GM20431 (cell line): Measurements from ENCODE around the gene SRRM4.
"Not testable (repeated sequence)": the region's sequence is repeated elsewhere in the genome, so short reads cannot be mapped to it uniquely, and the experiment has no call there.

Experiments
- in situ Hi-C: fragments of 300-500 bp; cut with MseI, MboI; formaldehyde crosslinking; loops from one replicate; pipeline ENCODE4 v1.15.0; 2020; ENCODE audit warnings: low sequenced_read_pairs; ENCODE audit not compliant: unreplicated experiment

SRRM4 gene

GRCh38 chr12:119006746-119007145 is 25.4 kb downstream of the SRRM4 start:
- in situ Hi-C loops = no loop called here

GRCh38 chr12:119008273-119008672 is 26.9 kb downstream of the SRRM4 start:
- in situ Hi-C loops = not testable (repeated sequence)

- in situ Hi-C loops = no loop called here
Observed at GRCh38 chr12:119008691-119009221, 27.4 kb downstream of the SRRM4 start.

- in situ Hi-C loops = no loop called here
Observed at GRCh38 chr12:119011231-119011630, 29.9 kb downstream of the SRRM4 start.

GRCh38 chr12:119012179-119012578 is 30.8 kb downstream of the SRRM4 start:
- in situ Hi-C loops = no loop called here

DNA sequence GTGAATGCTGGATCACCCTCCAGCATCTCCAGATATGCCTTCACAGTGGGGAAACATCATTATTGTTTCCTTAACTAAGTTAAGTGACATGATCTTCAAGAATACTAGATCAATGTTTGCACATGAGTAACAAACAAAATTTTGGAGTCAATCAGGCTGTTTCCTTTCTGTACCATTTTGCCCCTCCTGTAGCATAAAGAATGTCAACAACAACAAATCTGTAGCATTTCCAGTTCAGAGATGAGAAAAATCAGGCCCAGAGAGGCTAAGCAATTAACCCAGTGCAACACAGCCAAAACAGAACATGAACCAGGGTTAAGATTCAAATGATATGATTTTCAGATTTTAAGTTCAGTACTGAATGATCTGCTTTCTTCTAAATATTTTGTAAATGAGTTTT is 31.7 kb downstream of the SRRM4 start:
- in situ Hi-C loops = no loop called here

GRCh38 chr12:119014368-119014767 is 33.0 kb downstream of the SRRM4 start:
- in situ Hi-C loops = no loop called here

DNA sequence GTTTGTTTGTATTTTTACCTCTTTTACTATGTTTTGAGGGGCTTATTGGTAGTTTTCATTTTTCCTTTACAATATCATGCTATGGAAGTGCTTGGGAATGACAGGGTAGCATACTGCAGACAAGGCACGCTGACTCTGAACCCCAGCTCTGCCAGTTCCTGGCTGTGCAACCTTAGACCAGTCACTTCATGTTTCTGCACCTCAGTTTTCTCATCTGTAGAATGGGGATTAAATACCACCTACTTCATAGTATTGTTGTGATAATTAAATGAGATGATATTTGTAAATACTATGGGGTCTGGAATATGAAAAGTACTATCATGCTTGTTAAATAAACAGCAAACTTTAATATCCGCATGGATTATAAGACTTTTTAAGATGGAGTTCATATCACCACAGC is 35.4 kb downstream of the SRRM4 start:
- in situ Hi-C loops = no loop called here

DNA sequence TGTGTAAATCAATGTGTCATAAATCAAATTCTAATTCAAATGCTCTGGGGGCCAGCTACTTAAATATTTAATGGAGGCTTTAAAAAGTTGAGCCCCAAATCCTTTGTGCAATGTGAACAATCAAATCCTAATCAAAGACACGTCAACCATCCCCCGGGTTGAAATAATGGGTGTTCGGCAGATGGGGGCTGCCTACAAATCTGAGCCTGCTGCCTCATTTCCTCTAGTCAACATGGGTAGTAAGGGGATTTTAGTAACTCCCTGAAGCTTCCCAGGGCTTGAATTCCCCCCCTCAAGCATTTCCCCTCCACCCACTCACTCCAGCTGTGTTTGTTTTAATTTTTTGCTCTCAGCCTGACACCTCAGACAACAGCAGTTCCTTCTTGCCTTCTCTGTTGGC is 37.8 kb downstream of the SRRM4 start:
- in situ Hi-C loops = no loop called here

DNA sequence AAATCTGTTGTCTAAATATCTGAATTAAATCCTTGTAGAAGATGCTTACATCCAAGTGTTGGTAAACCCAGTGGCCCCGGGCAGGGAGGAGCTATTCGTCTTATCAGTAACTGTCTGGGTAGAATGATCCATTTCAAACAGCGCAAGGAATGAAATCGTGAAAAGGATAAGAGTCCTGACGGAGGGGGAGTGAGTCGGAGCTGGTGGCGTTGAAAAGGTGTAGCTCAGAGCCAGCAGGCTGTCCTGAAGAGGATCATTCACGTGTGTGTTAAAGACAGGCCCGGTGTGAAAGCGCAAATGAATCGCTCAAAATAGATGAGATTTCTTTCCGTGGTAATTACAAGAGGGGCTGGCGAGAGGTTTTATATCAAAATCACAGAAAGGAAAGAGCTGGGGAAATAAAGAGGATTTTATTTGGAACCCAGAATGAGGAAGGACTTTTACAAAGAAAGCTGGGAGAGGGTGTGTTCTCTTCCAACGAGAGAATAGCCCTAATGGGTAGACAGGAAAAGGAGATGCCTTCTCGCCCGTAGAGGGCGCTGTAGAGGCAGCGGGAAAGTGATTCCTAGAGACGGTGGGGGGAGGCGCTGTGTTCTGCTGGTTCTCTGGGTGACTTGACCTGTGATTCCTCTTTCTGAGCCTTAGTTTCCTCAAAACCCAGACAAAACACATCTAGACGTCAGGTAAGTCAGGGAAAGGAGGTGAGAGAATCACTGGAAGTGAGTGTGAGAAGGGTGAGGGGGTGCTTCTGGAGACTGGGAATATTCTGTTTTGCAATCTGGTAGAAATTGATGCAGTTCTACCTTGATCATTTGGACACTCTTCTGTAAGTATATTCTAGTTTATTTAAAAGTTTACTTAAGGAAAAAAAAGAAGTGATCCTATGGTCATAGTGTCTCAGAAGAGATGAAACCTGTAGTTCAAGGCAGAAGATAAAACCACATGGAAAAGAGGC is 39.3 kb downstream of the SRRM4 start:
- in situ Hi-C loops = no loop called here

- in situ Hi-C loops = no loop called here
Observed at GRCh38 chr12:119024356-119024755, 43.0 kb downstream of the SRRM4 start.

DNA sequence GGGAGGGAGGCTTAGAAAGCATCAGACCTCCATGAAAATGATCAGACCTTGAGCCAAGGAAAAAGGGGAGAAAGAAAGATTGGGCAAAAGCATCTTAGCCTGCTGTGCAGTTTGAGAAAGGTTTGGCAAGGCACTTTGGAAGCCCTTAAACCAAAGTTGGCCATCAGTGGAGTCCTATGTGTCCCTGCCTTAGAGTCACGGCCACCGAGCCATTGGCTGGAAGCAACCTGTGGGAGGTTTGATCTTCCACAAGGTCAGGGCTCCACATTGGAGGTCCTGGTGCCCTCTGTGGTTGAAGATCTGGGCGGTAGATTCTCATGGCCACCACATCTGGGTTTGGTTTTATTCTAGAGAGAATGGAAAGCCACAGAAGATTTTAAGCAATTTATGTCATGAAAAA is 44.4 kb downstream of the SRRM4 start:
- in situ Hi-C loops = no loop called here

- in situ Hi-C loops = not testable (repeated sequence)
Observed at GRCh38 chr12:119033332-119033731, 52.0 kb downstream of the SRRM4 start.

DNA sequence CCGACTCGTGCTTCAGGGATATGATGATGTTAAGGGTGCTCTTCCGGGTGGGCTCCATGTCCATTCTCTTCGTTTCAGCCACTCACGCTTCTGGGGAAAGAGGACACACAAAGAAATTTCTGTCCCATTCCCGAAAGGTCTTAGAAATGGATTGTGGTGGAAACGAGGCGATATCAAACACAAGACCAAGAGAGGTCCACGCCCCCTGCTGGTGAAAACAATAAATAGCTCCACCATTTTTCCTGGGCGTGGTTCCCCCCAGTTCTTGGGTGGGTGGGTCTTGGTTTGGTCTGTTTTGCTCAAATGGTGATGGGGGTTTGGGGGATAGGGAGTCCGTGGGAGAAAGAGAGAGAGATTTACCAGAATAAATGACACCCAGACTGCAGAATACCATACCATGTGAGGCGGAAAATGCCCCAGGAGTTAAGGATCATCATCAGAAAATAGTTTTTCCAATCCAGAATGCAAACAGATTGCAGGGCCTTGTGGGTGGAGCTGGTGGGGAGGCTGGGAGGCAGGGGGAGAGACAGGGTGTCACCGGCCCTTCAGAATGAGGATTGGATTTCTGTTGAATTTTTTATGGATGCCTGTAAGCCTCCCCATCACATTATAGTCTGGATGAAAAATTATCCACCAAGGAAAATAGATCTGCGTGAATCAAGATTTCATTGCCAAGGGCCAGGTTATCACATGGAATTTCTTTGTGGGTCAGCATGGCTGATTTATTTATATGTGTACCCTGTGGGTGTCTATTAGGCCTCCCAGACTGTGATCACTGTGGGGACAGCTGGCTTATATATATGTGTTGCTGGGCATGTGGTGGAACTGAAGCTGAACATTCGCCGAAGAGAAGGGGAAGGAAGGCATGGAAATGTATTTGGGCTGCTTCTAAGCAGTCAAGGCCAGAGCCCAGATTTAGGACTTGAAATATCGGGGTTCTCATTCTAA is 55.8 kb downstream of the SRRM4 start:
- in situ Hi-C loops = no loop called here

GRCh38 chr12:119044094-119044493 is 62.8 kb downstream of the SRRM4 start:
- in situ Hi-C loops = no loop called here

DNA sequence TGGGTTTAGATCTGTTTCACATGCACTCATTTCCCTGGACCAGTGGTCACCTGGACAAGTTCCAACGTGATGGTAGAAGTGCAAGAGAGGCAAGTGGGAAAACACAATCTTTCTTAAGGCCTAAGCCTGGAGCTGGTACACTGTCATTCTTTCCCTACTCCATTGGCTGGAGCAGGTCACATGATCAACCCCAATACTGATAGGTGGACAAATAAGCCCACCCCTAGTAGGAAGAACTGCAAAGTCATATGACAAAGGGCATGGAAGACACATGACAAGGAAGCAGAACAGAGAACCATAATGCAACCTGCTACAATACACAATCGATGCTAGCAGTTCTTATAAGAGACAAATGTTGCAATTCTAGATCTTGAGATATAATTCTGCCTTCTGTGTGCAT is 66.3 kb downstream of the SRRM4 start:
- in situ Hi-C loops = no loop called here

DNA sequence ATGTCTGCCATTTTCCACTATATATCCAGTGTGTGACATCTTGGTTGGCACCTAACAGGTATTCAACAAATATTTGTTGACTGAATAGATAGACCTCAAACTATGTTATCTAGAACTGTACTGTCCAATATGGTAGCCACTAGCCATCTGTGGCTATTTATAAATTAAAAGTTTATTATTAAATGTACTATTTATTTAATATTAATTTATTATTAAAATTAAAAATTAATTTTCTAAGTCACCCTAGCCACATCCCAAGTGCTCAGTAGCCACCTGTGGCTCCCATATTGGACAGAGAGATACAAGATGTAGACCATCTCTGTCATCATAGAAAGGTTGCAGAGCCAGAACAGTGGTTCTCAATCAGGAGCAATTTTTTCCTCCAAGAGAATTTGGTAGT is 69.3 kb downstream of the SRRM4 start:
- in situ Hi-C loops = no loop called here

DNA sequence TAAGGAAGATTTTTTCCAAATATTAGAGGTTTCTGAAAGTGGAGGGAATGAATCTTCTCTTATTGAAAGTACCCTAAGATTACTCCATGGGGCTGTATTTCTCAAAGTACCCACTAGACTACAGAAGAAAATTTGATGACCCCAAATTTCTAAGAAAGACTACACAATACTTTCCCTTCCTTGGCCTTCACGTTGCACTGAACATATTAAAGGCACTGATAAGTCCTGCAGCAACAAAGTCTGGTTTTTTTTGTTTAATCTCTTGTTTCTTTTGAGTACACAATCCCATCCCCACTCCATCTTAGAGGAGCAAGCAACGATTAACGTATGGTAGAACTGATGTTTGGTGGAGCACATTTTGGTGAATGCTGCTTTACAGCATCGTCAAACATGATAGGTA is 70.1 kb downstream of the SRRM4 start:
- in situ Hi-C loops = no loop called here

- in situ Hi-C loops = no loop called here
Observed at GRCh38 chr12:119052001-119052400, 70.7 kb downstream of the SRRM4 start.

DNA sequence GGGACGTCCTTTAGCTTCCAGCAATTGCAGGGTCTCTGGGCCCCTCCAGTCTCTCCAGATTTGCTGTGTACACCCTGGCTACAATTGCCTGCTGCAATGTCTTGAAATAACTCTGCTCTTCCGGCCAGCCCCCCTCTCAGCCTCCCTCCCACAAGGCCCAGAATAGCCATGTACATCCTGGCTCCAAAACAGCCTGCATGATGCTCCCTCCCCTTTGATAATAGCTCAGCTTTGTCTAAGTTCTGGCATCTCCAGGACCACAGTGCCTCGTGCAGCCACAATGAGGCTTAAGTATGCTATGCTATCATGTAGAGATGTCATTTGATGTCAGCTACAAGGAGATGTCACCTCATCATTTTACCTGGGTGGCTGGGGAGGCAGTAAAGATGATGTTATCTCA is 74.6 kb downstream of the SRRM4 start:
- in situ Hi-C loops = no loop called here
